ENCODE results near the gene NPM3.

NPM3 gene, protein sequence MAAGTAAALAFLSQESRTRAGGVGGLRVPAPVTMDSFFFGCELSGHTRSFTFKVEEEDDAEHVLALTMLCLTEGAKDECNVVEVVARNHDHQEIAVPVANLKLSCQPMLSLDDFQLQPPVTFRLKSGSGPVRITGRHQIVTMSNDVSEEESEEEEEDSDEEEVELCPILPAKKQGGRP

DNA sequence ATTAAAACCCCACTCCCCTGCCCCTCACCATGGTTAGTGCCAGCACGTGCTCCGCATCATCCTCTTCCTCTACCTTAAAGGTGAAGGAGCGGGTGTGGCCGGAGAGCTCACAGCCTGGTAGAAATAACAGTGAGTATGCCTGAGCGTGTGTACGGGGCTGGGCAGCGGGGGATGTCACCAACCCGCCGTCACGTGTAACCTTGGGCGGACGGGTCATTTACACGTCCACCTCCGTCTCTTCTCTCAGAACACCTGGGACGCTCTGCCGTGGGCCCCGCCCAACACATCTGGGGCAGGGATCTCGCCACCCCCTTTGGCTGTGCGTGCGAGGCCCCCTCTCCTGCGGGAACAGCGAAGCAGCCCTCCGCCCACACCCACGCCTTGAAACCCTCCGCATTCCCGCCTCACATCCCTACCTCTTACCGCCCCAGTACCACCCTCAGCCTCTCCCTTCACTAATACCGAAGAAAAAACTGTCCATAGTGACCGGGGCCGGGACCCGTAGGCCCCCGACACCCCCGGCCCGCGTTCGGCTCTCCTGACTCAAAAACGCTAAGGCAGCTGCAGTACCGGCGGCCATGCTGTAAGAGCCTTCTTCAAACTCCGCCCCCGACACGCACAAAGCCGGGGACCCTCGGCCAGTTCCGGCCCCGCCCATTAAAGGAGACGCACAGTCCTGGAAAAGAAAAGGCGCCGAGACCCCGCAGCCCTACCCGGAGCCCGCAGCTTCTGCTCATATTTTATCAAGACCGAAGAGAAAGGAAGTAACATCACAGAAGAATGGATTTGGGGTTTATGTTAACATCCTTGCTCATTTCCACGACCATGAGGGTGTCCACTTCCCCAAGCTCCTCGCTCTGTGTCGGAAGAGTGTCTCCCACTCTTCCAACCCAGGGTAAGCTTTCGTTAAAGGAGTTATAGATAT, at the start of gene NPM3:
Gene NPM3 (minus strand): TSS at position 636 of the 925 bp plus-strand sequence. CDS start 56 bp downstream, at position 580.
- peak; percentile 79 for DNase-seq

DNA sequence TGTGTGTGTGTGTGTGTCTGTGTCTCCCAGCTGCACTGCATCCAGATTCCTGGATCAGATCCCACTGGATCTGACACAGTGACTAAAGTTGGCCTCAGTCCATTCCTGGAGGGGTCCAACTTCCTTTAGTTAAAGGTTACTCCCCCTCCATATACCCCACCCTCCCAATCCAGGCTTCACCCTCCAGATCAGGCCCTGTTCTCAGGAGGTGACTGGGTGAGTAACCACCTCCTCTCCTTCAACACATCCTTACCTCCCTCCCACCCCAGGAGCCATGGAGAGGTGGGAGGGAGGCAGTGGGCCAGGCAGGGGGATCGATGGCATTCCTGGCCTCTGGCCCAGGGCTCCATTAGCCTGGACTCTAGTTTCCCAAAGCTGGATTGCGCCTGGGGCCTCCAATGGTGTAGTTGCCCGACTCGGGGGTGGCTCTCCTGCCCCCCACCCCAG, 49.1 kb upstream of the NPM3 start:
- DNase-seq = no peak

DNA sequence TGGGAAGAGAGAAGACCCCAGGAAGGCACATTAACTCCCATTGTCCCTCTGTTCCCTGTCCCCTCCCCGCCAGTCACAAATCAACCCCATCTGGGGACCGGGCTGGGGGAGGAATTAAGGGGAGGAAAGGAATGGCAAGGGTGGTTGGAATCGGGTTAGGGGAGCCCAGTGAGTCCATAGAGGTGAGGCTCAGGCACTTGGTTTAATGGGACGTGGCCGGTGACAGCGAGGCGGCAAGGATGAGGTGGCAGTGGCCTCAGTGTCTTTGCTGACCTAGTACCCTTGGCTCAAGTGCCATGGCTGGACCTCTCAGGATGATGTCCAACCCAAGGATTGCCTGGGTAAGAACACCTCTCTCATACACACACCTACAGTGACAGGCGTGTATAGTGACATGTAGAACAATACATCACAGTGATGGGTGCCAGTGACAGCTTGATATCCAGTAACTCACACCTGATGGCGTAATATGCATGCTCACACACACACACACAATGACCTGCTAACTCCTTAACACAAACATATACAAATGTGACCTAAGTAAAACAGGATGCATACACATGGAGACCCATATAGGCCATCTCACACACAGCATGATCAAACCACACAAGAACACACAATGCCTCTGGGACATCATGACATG, 48.0 kb upstream of the NPM3 start:
- DNase-seq = no peak

DNA sequence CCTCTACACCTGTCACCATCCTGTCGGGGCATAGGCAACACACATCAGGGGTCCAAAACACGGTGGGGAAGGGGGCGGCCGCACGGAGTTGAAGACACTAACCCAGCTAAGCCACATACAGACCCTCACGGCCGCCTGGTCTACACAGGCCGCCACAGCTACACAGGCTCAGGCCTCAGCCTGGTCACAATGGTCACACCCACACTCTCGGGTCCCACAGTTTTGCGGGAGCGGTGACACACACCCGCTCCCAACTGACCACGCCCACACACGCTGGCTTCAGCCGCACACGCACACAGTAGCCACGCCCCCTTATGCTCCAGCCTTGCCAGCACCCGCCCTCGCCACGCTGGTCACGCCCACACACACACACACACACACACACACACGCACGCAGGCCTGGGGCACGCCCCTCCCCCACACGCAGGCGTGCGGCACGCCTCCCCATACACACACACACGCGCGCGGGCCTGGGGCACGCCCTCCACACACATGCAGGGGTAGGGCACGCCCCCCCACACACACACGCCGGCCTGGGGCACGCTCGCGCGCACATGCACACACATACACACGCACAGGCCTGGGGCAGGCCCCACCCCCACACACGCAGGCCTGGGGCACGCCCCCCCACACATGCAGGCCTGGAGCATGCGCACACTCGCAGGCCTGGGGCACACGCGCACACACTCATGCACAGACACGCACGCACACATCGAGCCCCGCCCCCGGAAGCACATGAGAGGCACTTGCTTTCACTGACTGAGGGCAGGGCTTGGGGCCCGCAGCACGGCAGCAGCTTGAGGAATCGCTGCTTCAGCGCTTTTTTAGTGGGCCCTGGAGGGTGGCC, 47.3 kb upstream of the NPM3 start:
- DNase-seq = peak; percentile 91

DNA sequence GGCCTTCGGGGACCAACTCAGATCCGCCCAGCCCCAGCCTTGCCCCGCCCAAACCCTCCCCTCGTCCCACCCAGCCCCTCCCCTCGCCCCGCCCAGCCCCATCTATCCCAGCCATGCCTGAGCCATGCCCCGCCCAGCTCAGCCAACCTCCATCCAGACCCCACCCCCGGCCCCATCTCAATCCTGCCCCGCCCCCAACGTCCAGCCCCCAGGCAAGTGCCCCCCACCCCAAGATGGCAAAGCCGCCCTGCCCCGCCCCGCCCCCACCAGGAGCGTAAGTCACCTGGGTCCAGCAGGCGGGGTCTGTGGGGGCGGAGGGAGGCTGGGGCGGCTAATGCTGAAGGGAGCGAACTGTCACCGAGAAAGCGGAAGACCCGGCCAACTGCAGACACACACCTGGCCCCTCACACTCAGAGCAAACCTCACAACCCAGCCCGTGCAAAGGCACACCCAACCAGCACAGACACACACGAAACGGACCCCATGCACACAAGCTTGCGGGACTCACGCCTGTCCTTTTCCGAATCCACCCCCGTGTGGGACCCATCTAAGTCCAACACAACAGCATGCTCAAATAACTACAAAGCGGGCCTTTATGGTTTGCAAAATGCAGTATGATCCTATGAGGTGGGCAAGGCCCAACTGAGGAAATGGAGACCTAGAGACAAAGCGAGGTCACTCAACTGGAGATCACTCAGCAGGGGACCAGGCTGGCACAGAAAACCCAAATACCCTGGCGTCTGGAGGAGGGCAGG, 46.5 kb upstream of the NPM3 start:
- peak; percentile 50 for DNase-seq

DNA sequence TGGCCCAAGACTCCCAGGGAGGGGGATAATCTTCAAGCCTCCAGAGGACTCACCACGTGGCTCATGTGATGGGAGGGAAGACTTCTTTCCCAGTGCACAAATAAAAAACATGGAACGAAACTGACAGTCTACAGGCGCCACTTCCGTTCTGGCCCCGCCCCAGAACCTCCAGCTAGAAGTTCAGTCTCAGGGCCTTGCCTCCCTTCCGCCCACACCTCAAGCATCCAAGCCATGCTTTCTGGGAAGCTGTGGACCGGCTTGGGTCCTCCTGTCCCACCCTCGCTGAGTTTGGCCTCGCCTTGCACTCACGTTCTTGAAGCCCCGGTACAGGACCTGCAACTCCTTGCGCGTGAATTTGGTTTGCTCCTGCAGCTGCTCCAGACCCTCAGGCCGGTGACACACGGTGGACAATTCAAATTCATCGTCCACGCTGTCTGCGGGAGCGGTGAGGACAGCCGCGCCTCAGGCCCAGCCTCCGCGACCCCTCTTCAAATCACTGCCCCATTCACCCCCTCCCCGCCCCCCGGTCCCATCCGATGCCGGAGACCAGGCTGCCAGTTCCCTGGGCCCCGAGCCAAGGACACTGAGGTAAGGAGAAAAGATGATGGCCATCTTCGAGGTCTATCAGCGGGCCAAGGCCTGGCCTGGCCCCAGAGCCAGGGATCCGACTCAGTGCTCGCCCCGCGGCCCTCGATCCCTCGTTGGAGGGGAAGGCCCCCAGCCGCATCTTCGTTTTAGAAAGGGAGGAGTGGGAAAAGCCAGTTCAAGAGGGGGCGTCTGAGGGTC, 45.7 kb upstream of the NPM3 start:
- DNase-seq = no peak

DNA sequence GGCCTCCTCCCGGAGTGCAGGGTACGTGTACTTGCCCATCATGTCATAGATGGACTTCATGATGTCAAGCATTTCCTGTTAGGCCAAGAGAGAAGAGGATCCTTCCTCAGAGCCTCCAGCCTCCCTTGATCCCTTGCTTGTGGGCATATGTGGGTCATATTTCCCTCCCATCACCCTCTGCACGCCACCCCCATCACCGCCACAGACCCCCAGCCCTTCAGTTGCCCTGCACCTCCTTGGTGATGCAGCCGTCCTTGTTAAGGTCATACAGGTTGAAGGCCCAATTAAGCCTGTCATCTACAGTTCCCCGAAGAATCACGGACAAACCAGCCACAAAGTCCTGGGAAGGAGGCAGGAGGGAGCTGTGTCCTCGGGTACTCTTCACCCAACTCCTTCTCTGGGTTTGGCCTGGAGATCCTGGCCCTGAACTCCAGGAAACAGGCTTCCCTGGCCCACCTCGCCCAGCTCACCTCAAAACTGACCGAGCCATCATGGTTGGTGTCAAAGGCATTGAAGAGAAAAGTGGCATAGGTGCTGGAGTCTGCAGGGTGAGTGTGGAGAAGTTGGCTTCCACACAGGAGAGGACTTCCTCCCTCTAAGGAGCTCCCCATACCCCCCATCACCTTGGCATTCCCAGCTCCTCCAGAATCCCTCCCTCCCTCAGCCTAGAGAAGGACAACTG, 44.8 kb upstream of the NPM3 start:
- no peak for DNase-seq

DNA sequence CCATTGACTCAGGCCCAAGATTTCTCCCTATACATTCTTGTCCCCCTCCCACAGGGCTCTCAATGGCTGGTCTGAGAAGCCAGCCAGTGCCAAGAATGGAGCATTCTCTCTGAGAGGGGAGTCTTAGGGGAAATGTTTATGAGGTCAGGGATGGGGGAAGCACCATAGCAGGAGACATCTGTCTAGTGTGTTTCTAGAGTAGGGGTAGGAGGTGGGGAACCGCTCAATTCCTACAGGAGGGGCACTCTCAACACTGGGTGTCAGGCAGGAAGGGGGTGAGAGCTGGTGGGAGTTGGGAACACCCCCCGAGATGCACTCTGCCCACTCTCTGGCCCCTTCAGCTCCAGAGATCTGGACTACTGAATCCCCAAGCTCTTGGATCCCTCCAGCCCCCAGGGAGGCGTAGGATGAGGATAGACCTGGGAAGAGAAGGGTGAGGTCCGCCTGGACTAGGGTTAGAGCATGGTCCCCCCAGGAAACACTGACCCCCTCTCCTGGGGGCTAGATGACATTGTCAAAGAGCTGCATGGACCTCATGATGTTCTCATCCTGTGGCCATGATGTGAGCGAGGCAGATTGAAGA, 43.7 kb upstream of the NPM3 start:
- no peak for DNase-seq

DNA sequence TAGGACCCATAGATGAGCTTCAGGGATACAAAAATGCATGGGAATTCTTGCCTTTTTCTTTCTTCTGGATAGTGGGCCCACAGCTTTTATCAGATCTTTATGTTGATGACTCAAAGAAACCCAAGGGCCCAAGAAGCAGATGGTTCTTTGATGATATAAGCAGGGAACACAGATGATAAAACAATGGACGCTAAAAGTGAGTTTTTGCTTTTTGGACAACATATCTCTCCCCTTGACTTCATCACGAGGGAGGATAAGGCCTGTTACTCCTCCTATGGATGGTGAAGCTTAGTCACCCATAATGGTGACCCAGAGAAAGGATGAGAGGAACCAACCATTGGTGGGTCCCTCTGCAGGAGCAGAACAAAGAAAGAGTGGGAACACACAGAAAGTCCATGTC, 41.5 kb upstream of the NPM3 start:
- no peak for DNase-seq

DNA sequence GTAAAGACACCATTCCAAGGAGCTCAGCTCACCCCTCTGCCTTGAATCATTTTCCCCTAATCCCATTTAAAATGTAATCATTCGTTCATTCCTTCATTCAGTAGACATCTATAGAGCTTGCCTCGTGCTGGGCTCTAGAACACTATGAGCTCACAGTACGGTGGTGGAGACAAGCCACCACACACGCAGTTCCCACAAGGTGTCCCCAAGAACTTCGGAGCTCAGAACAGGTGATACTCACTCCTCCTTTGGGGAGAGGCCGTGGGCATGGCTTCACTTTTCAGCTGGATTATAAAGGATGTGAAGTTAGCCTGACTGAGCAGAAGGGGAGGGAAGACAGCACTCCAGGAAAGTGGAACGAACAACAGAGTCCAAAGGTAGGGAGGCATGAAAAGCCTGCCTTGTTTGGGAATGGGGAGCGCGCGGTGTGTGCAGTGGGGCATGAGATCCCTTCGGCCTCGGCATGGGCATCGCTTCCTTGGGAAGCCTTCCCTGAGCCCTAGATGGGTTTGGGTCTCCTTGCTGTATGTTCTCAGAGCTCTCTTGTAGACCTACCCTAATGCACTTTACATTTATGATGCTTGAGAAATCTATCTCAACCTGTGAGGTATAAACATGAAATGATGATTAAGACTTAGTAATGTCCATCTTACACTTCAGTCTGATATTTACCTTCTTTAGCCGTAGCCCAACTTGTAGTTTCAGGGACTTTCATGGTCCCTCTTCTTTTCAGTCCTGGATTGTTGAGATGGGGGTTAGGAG, 35.8 kb upstream of the NPM3 start:
- DNase-seq = no peak

DNA sequence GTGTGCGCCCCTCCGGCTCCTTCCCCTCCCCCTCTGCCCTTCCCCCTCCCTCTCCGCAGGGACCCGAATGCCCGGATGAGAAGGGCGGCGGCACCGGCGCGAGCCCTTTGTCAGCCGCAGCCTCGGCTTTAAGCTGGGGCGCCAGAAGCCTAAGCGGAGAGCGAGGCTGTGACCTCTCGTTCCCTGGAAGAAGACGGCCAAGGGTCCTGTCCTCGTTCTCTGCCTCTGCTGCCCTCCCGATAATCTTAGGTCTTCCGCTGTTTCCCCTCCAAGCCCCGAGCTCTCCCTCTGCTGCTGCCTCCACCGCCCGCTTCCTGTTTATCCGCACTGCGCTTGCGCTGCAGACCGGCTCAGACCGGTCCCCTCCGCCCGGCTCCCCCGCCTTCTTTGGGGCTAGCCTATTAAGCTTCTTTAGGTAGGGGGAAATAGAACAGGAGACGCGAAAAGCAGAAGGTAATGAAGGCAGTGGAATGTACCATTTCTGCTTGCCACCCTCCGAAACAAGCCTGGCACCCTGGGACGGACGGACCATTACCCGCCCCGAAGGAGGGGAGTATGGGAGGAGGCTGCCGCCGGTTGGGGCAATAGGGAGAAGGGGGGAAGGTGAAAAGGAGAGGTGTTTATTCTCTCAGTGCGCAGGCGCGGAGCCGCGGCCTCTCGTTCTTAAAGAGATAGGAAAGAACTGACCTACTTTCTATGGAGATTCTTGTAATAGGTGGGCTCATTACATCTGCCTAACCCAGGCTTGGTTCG, 35.0 kb upstream of the NPM3 start, which contains the start of gene OGA:
Gene OGA (minus strand): TSS at position 326 of the 753 bp plus-strand sequence. CDS start 422 bp downstream, outside the sequence.
- peak; percentile 100 for DNase-seq

DNA sequence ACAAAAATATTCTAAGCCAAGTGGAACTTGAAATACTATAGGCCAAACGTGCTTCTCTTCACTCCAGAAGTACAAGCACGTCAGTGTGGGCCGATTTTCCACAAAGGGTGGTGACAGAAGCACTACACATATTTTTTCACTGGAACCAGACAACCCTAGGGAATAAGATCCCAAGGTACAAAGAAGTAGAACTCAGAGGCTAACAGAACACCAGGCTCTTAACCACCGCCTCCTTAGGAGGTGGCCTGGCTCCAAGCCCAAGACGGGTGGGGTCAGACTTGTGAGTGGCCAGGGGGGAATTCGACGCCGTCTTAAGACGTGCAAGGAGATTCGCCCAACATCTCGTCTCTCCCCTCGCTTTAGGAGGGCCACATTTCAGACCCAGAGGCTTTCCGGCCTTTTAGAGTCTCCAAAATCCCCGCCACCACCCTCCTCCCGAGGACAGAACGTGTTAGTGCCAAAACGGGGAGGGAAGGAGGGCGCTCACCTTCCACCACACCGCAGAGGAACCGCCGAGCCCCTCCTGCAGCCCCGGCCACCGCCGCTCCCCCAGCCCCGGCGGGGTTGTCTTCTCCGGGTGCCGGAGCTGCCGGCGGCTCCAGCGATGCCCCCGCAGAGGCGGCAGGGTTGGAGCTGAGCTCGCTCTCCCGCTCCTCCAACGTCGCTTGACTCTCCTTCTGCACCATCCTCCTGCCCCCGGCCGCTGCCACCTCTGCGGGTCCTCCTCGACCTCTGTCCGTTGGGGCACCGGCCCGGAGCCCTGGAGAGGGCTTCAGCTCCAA, 34.3 kb upstream of the NPM3 start:
- DNase-seq = peak; percentile 96

DNA sequence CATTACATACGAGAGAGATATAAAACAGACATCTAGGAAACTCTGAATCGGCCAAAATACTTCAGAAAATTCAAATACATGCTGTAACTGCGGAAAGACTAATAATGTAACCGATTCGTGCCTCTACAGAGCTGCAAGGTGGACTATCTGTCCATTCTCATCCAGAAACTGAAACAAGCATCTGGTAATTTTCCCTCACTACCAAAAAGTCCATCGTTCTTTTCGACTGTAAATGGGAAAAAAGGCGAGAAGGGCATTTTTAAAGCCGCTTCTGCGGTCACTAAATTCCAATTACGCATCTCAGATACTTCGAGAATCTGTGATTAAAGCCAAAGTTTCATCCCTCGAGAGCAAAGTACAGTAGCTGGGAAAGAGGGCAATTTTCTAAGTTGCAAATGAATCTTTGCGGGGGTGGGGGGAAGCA, 33.7 kb upstream of the NPM3 start:
- DNase-seq = no peak

DNA sequence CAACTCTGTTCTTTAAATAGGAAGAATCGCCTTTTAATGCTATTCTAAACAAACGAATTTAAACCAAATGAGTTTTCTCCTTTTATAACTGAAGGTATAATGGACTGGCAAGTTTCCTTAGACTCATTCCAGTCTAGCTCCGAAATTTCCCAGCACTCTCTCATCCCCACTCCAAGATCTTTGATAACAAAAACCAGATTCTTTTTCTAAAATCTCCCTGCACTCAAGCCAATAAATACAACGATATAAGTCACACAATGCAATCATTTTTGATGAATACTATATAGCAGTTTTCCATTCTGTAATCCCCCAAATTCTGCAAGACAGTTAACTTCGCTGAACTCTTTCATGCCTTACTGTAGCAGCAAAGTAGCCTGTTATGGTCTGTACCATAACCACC, 33.1 kb upstream of the NPM3 start:
- DNase-seq = no peak

DNA sequence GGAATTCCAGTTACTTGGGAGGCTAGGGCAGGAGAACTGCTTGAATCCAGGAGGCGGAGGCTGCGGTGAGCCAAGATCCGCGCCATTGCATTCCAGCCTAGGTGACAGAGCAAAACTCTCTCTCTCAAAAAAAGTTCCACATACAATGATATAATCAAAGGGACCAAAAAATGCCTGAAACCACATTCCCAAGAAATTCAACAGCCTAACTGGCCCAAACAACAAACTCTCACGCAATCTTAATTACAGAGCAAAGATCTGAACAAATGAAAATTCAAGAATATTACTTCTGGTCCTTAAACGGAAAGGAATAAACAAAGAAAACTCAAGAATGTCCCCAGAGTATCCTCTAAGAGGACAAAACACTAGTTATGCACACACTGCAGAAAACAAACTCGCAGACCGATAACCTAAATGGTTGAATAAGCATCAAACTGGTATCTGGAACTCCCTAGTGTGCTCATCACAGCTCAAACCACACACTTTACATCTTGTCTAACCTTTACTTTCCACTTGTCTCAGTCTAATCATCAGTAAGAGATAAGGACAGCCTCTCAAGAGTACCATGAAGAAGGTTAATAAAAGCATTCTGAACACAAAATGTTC, 31.3 kb upstream of the NPM3 start:
- DNase-seq = peak; percentile 31

DNA sequence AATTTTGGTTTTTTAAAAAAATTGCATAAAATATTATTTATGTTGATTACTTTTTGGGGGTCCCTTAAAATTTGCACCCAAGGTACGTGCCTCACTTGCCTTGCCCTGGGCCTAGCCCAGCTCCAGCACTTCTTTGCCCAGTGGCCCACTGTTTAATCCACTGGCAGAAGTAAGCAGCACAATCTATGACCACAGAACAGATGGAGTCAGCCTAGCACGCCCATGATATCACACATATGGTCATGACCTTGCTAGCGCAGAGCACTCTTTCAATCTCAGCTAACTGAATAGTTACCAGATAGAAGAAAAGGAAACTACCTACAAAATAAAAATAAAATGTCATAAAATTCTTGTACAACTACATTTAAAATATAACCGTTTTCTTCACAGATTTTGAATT, 29.4 kb upstream of the NPM3 start:
- DNase-seq = no peak

DNA sequence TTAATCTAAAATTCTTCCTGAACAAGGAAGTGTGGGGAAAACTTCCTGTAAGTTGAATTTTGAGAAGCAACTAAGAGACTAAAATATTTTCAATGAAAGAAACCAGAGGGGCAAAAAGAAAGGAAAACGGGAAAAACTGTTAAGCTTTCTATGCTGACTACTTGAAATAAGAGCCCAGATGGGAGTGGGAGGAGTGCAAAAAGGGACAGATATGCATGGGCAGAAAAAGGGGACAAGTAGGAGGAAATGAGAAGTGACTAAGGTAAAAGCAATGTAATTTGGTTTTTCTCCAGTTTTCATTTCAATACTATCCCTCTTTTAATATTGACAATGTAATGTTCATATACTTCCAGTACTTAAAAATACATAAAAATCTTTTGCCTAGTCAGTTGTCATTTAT, 23.9 kb upstream of the NPM3 start:
- DNase-seq = no peak
